H9 (cell line): ENCODE results near the gene KIFC3. TPM values are rescaled to one million over a fixed set of nuclear protein-coding genes. Genes with fewer than 3 reads are reported as not detected.

Experiments
- DNase-seq: peaks from one replicate; pipeline ENCODE4 v3.0.0-alpha.2; 2017
- H2AFZ ChIP-seq: one replicate; pipeline ENCODE4 v1.6.1; 2013; ENCODE audit warnings: mild to moderate bottlenecking, low read length, control low read depth, moderate library complexity
- H2AK5ac ChIP-seq: 2 replicates; pipeline ENCODE4 v1.6.1; 2013; ENCODE audit warnings: low read length, control low read depth, mixed read lengths; ENCODE audit not compliant: insufficient read length
- H2BK120ac ChIP-seq: one replicate; pipeline ENCODE4 v1.6.1; 2013; ENCODE audit warnings: low read depth, mild to moderate bottlenecking, low read length, control low read depth, inconsistent platforms; ENCODE audit not compliant: poor library complexity, severe bottlenecking
- H2BK12ac ChIP-seq: 2 replicates; pipeline ENCODE4 v1.6.1; 2013; ENCODE audit warnings: low read length, control low read depth, mixed read lengths, low read depth; ENCODE audit not compliant: insufficient read length
- H2BK15ac ChIP-seq: 2 replicates; pipeline ENCODE4 v1.6.1; 2013; ENCODE audit warnings: low read depth, low read length, control low read depth
- H2BK20ac ChIP-seq: one replicate; pipeline ENCODE4 v1.6.1; 2013; ENCODE audit warnings: low read depth, mild to moderate bottlenecking, low read length, control low read depth, inconsistent platforms; ENCODE audit not compliant: poor library complexity, severe bottlenecking
- H2BK5ac ChIP-seq: 2 replicates; pipeline ENCODE4 v1.6.1; 2013; ENCODE audit warnings: low read length, control low read depth, mixed read lengths; ENCODE audit not compliant: insufficient read length
- H3K14ac ChIP-seq: 2 replicates; pipeline ENCODE4 v1.6.1; 2013; ENCODE audit warnings: low read length, control low read depth; ENCODE audit not compliant: insufficient read depth
- H3K18ac ChIP-seq: 2 replicates; pipeline ENCODE4 v1.6.1; 2013; ENCODE audit warnings: low read depth, mild to moderate bottlenecking, mixed read lengths, low read length, control low read depth; ENCODE audit not compliant: insufficient read length
- H3K23ac ChIP-seq: 2 replicates; pipeline ENCODE4 v1.6.1; 2013; ENCODE audit warnings: low read length, control low read depth, mixed read lengths, low read depth; ENCODE audit not compliant: insufficient read length
- H3K23me2 ChIP-seq: 2 replicates; pipeline ENCODE4 v1.6.1; 2013; ENCODE audit warnings: low read depth, mild to moderate bottlenecking, mixed read lengths, low read length, control low read depth; ENCODE audit not compliant: insufficient read length, poor library complexity, severe bottlenecking
- H3K27ac ChIP-seq: 2 replicates; pipeline ENCODE4 v1.5.1; 2013; ENCODE audit warnings: low read length, control low read depth, mixed read lengths, low read depth; ENCODE audit not compliant: insufficient read length
- H3K27me3 ChIP-seq: 2 replicates; pipeline ENCODE4 v1.6.1; 2013; ENCODE audit warnings: low read length, control low read depth, inconsistent platforms; ENCODE audit not compliant: insufficient read depth
- H3K4ac ChIP-seq: 2 replicates; pipeline ENCODE4 v1.6.1; 2013; ENCODE audit warnings: low read depth, mild to moderate bottlenecking, control low read depth, inconsistent platforms, low read length, moderate library complexity
- H3K4me1 ChIP-seq: 2 replicates; pipeline ENCODE4 v1.6.1; 2013; ENCODE audit warnings: low read length, control low read depth, inconsistent platforms; ENCODE audit not compliant: insufficient read depth
- H3K4me2 ChIP-seq: 2 replicates; pipeline ENCODE4 v1.6.1; 2013; ENCODE audit warnings: low read length, control low read depth, mixed read lengths; ENCODE audit not compliant: insufficient read length, insufficient read depth
- H3K56ac ChIP-seq: 2 replicates; pipeline ENCODE4 v1.6.1; 2013; ENCODE audit warnings: low read depth, mild to moderate bottlenecking, mixed read lengths, low read length, control low read depth; ENCODE audit not compliant: insufficient read length
- H3K79me1 ChIP-seq: 2 replicates; pipeline ENCODE4 v1.6.1; 2013; ENCODE audit warnings: low read depth, mild to moderate bottlenecking, moderate library complexity, low read length, control low read depth, inconsistent platforms; ENCODE audit not compliant: insufficient read depth, poor library complexity, severe bottlenecking
- H3K79me2 ChIP-seq: 2 replicates; pipeline ENCODE4 v1.6.1; 2013; ENCODE audit warnings: low read length, control low read depth, inconsistent platforms; ENCODE audit not compliant: insufficient read depth
- H3K9ac ChIP-seq: 2 replicates; pipeline ENCODE4 v1.6.1; 2013; ENCODE audit warnings: low read length, control low read depth, mixed read lengths; ENCODE audit not compliant: insufficient read length; ENCODE audit errors: extremely low read depth
- H3K9me3 ChIP-seq: one replicate; pipeline ENCODE4 v1.6.1; 2013; ENCODE audit warnings: low read depth, low read length, inconsistent platforms; ENCODE audit not compliant: control insufficient read depth
- H3T11ph ChIP-seq: one replicate; pipeline ENCODE4 v1.6.1; 2013; ENCODE audit warnings: mild to moderate bottlenecking, low read length, control low read depth, inconsistent platforms
- H4K20me1 ChIP-seq: one replicate; pipeline ENCODE4 v1.6.1; 2013; ENCODE audit not compliant: control insufficient read depth, insufficient read length, insufficient read depth
- H4K5ac ChIP-seq: 2 replicates; pipeline ENCODE4 v1.6.1; 2013; ENCODE audit warnings: low read depth, mild to moderate bottlenecking, mixed read lengths, low read length, control low read depth; ENCODE audit not compliant: insufficient read length
- H4K8ac ChIP-seq: replicated peaks from 2 replicates; pipeline ENCODE4 v1.6.1; 2013; ENCODE audit warnings: low read length, control low read depth, mixed read lengths, low read depth; ENCODE audit not compliant: insufficient read length
- H4K91ac ChIP-seq: 2 replicates; pipeline ENCODE4 v1.6.1; 2013; ENCODE audit warnings: low read depth, mild to moderate bottlenecking, moderate library complexity, mixed read lengths, low read length, control low read depth; ENCODE audit not compliant: insufficient read length
- H3K27ac Mint-ChIP-seq, 3 experiments: 2 replicates in 2 of 3; 3 replicates in 1 of 3; pipeline ENCODE4 v1.8.0; 2020 to 2021; ENCODE audit warnings: mixed read lengths in 3 of 3, mild to moderate bottlenecking in 1 of 3, moderate library complexity in 1 of 3
- H3K27me3 Mint-ChIP-seq: 2 replicates; pipeline ENCODE4 v1.8.0; 2021; ENCODE audit warnings: low read depth, mild to moderate bottlenecking, moderate library complexity, mixed read lengths
- H3K36me3 Mint-ChIP-seq, 3 experiments: 2 replicates in 2 of 3; 3 replicates in 1 of 3; pipeline ENCODE4 v1.8.0; 2020 to 2021; ENCODE audit warnings: low read depth in 3 of 3, mixed read lengths in 3 of 3; ENCODE audit not compliant: insufficient read depth in 1 of 3
- H3K4me1 Mint-ChIP-seq, 2 experiments: 2 replicates each; pipeline ENCODE4 v1.8.0; 2020; ENCODE audit warnings: mixed read lengths in 2 of 2
- H3K4me3 Mint-ChIP-seq, 2 experiments: 2 replicates in 1 of 2; 3 replicates in 1 of 2; pipeline ENCODE4 v1.8.0; 2020 to 2021; ENCODE audit warnings: mild to moderate bottlenecking in 2 of 2, mixed read lengths in 2 of 2, moderate library complexity in 1 of 2
- H3K9me3 Mint-ChIP-seq, 2 experiments: 2 replicates in 1 of 2; 3 replicates in 1 of 2; pipeline ENCODE4 v1.8.0; 2020; ENCODE audit warnings: mild to moderate bottlenecking in 2 of 2, mixed read lengths in 2 of 2, moderate library complexity in 1 of 2
- WGBS: extraction: QIAGEN DNeasy Blood & Tissue Kit; methylation state at CpG from one replicate; pipeline ENCODE4 v1.1.7; 2013; ENCODE audit warnings: missing lambda C conversion rate, low lambda C conversion rate, mixed read lengths; ENCODE audit not compliant: insufficient read length; ENCODE audit errors: extremely low coverage; 5-methylcytosine and 5-hydroxymethylcytosine counted together
- total RNA-seq: library from RNA; stranded (reverse); gene quantifications from 2 replicates; pipeline ENCODE4 v1.2.1, GENCODE V29; 2021
- TF ChIP-seq, protein P1 (sequence below): fragments of 200-600 bp; sonication (generic); conservative IDR thresholded peaks from 3 replicates; pipeline ENCODE4 v1.8.0; 2021; ENCODE audit warnings: antibody characterized with exemption, mild to moderate bottlenecking

The KIFC3 gene
- total RNA-seq, 1 experiment from 2014 or later = 5.0 TPM

DNA sequence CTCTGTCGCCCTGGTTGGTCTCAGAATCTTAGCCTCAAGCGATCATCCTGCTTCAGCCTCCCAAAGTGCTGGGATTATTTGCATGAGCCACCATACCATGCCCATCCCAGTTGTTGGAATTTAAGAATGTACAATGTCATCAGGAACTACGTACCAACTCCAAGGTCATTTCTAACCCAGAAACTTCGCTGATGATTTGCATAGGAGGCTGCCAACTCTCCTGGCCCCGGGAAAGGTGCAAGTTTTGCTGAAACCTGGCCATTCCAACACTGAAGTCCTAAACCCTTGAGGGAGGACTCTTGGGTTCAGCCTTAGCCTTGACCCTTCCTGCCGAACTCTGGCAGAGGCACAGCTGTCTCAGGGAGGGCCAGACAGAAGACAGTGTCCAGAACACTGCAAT lies 2.9 kb upstream of the KIFC3 start:
- H2AFZ ChIP-seq = no peak overlapping the region
- H3K27me3 Mint-ChIP-seq = peaks cover 27% of the 10 kb centered on the region
- peaks cover 40 to 45% of the 10 kb centered on the region in 2 experiments for H3K4me1 Mint-ChIP-seq
- H4K91ac ChIP-seq = no peak overlapping the region
- no peak overlapping the region for H3K23ac ChIP-seq
- no peak overlapping the region for H2BK5ac ChIP-seq
- no peak overlapping the region for H3K4me2 ChIP-seq
- no peak overlapping the region for H2AK5ac ChIP-seq
- DNase-seq = no peak
- no peaks in the 10 kb centered on the region; the same call in 1 of the 2 replicates for H3K27me3 ChIP-seq
- WGBS = no CpG with 5 or more reads among the region's 6 CpGs
- H3K4ac ChIP-seq = no peak overlapping the region
- H3K27ac Mint-ChIP-seq = no peak overlapping the region
- no peaks in the 10 kb centered on the region for H3K79me2 ChIP-seq
- TF ChIP-seq, protein P1, sequence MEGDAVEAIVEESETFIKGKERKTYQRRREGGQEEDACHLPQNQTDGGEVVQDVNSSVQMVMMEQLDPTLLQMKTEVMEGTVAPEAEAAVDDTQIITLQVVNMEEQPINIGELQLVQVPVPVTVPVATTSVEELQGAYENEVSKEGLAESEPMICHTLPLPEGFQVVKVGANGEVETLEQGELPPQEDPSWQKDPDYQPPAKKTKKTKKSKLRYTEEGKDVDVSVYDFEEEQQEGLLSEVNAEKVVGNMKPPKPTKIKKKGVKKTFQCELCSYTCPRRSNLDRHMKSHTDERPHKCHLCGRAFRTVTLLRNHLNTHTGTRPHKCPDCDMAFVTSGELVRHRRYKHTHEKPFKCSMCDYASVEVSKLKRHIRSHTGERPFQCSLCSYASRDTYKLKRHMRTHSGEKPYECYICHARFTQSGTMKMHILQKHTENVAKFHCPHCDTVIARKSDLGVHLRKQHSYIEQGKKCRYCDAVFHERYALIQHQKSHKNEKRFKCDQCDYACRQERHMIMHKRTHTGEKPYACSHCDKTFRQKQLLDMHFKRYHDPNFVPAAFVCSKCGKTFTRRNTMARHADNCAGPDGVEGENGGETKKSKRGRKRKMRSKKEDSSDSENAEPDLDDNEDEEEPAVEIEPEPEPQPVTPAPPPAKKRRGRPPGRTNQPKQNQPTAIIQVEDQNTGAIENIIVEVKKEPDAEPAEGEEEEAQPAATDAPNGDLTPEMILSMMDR = no peak
- no peak overlapping the region for H2BK20ac ChIP-seq
- H2BK12ac ChIP-seq = no peak overlapping the region
- H2BK120ac ChIP-seq = no peak overlapping the region
- H4K20me1 ChIP-seq = no peaks in the 10 kb centered on the region
- H3K23me2 ChIP-seq = peaks cover 4% of the 10 kb centered on the region
- H4K8ac ChIP-seq = no peak overlapping the region
- no peaks in the 10 kb centered on the region for H3K9me3 ChIP-seq
- H3K18ac ChIP-seq = no peak overlapping the region
- H3K79me1 ChIP-seq = no peaks in the 10 kb centered on the region
- no peak overlapping the region for H2BK15ac ChIP-seq
- H3K4me3 Mint-ChIP-seq = no peak overlapping the region
- H3K4me1 ChIP-seq = peaks cover 8% of the 10 kb centered on the region; the same call in 1 of the 2 replicates
- H4K5ac ChIP-seq = no peak overlapping the region
- H3T11ph ChIP-seq = no peak overlapping the region
- no peak overlapping the region for H3K56ac ChIP-seq
- no peak overlapping the region for H3K14ac ChIP-seq
- no peak overlapping the region for H3K9ac ChIP-seq
- no peak overlapping the region for H3K27ac ChIP-seq
- no peaks in the 10 kb centered on the region for H3K36me3 Mint-ChIP-seq
- H3K9me3 Mint-ChIP-seq = no peaks in the 10 kb centered on the region; a peak in 1 of 5 replicates
